Central memory CD4-positive, alpha-beta T cell (primary cell): ENCODE measurements around the gene PSG7.
"Not testable (repeated sequence)": the region's sequence is repeated elsewhere in the genome, so short reads cannot be mapped to it uniquely, and the experiment has no call there.

Experiments
- DNase-seq: peaks from one replicate; pipeline ENCODE4 v3.0.0; 2022

Gene PSG7

DNA sequence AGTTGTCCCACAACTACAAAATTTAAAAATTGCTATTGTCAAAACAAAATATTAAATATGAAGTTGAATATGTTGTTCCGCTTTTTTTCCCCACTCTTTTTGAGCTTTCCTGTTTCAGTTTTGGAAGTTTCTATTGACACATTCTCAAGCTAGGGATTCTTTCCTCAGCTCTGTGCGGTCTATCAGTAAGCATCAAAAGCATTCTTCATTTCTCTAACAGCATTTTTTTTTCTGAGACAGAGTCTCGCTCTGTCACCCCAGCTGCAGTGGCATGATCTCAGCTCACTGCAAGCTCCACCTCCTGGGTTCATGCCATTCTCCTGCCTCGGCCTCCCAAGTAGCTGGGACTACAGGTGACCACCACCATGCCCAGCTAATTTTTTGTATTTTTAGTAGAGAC is 24.1 kb downstream of the PSG7 start:
- not testable (repeated sequence) for DNase-seq

DNA sequence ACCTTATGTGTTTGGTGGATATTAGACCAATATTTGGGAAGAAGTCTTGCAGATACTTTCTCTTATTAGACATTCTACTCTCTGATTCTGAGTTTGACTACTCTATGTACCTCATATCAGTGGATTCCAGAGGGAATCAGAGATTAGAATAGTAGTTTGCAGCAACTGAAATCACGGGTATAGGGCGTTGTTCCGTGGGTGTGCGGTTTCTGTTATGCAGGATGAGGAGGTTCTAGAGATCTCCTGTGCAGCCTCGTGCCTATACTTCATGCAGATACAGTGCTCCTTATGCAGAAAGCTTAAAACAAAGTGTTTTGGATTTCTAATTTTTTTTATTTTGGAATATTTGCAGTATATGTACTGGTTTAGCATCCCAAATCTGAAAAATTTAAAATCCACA is 25.3 kb downstream of the PSG7 start:
- DNase-seq, result not testable (repeated sequence)

DNA sequence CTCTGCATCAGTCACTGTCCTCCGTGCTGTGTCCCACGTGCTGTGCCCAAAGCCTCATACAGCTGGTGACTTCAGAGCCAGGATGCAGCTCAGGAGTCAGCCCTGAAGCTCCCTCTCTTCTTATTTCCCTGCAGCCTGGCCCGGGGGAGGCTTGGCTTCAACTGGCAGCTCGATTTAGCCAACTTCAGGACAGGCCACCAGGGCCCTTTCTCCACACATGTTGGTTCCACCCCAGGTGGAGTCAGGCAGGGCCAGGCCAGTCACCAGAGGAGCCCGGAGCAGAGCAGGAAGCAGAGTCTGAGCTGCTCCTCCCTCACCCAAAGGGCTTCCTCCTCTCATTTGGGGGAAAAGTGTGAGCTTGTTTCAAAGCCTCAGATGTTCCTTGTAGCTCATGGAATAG is 30.8 kb downstream of the PSG7 start:
- DNase-seq, result not testable (repeated sequence)

DNA sequence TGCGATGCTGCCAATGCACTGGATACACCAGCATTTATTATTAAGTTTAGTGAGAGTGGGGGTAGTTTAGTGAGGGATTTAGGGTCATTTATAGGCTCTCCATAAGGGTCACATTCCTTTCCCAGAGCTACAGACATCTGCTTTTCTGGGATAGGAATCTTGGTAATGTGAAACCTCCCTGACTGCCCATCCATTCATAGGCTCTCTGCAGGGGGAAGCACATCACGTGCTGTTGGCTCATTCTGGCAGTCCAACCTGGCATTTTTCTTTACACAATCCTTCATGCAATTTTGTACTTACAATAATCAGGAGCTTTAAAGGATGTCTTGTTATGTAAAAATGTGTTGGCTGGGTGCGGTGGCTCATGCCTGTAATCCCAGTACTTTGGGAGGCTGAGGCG is 36.4 kb downstream of the PSG7 start:
- not testable (repeated sequence) for DNase-seq

DNA sequence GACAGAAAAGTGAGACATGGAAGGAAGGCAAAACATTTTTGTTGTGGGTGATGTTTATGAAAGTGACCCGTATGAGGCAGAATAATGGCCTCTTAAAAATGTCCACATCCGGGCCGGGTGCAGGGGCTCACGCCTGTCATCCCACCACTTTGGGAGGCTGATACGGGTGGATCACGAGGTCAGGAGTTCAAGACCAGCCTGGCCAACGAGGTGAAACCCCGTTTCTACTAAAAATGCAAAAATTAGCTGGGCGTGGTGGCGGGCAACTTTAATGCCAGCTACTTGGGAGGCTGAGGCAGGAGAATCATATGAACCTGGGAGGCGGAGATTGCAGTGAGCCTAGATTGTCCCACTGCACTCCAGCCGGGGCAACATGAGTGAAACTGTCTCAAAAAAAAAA is 37.3 kb downstream of the PSG7 start:
- DNase-seq, result not testable (repeated sequence)

DNA sequence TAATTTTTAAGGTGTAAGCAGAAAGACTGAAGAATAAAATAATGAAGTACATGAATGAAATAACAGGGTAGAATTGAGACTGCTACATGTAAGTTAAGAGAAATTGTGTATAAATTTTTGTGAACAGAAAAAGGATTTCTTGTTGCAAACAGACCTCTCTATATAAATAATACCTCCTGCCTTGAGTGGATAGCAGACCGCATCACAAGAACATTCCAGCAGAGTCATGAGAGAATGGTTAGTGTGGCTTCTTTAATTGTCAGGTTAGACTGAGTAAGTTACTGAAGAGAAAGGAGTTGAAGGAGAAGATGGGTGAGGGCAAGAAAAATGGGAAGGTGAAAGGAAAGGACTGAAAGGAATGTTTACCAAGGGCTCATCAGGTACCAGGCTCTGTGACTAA is 37.9 kb downstream of the PSG7 start:
- not testable (repeated sequence) for DNase-seq

DNA sequence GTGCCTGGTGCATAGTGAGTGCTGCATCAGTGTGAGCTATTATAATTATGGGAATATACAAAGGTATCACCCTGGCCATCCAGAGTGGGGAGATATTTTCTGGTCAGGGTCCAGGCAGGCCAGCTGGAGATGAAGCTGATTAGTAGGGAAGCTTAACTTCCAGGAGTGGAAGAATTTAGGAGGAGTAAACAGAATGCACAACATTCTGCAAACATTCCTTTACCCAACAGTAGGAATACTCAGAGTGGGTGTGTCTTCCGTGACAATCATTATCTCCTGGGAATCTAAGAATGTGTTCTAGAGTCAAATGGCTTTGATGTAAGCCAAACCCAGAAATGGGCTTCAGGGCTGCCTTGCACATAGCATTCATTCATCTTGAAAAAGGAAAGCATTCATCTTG is 38.4 kb downstream of the PSG7 start:
- not testable (repeated sequence) for DNase-seq

DNA sequence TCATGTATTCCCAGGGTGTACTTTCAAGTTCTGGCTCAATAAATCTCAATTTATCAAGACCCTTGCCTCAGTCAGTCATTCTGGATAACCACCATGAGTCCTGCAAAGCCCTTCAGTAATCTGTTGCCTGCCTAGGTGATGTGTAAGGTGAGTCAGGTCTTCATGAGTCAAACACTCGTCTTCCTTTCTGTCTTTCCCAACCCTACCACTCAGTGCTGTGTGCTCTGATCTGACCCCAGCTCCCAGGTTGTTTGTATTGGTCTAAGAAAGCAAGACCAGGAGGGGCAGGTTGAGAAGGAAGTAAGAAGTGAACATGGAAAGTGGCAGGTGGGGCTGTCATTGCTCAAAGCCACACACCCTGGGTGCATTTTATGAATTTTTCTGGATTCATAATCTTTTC is 39.3 kb downstream of the PSG7 start:
- DNase-seq, result not testable (repeated sequence)

DNA sequence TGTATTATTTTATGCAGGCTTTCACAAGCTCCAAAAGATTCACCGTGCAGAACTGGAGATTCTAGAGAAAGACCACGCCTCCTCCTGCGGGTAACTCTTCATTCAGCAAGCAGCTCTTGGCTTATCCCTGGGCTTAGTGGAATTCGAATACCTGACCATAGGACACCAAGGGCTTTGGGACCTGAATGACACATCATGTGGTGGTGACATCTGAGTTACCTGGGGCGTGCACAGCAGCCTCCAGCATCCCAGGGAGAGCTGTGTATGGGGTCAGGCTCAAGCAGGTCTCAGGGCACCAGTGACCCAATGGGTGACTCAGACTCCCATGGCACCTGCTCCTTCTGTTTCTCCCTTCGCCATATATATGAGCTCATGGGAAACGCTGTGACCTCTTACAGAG is 46.6 kb downstream of the PSG7 start:
- DNase-seq, result not testable (repeated sequence)

DNA sequence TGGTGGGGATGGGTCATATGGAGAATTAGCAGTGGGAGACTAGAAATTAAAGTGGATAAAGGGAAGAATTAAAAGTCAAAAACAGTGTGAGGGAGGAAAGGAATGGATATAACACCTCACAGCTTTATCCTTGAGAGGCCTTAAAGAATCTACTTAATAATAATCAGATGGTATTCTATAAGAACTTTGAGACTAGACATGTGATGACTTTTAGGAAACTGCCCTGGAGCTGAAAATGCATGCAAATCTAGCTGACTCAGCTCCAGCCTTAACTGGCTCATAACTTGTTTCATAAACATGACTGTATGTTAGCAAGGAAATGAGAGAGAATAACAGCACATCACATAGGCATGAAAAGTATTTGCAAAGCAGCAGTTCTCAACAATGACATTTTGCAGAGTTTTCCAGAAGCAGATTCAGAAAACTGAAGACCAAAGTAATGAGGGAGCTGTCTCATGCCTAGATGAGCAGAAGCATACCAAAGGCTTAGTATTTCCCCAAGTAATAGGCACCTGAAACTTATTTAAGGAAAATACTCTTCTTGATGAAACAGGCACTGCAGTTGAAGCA is 49.0 kb downstream of the PSG7 start:
- DNase-seq, result not testable (repeated sequence)

DNA sequence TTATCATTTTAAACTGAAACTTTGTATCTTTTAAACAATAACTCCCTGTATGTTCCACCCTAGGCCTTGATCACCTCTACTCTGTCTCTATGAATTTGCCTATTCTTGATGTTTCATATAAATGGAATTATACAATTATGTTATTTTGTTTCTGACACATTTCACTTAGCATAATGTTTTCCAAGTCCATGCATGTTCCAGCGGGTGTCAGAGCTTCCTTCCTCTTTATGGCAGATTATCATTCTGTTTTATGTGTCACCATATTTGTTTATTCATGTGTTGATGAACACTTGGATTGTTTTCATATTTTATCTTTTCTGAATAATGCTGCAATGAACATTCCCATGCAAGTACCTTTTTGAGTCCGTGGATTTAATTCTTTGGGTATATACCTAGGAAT is 54.3 kb downstream of the PSG7 start:
- DNase-seq, result not testable (repeated sequence)

DNA sequence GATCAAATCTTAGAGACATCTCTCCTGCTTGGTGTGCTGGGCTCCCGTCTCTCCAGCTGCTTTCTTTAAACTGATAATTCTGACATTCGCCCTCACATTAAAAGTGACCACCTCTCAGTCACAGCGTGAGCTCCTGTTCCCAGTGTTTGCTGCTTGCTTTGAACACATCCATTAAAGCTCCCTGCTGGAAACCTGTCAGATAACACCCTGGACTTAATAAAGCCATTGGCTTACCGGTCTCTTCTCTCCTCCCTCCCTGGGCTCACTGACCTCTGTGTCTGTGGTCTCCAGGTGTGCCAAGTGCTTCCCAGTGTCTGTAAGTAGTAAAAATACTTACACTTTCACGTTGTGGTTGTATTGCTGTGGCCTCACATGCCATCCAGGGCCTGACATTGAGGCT is 55.0 kb downstream of the PSG7 start:
- DNase-seq, result not testable (repeated sequence)

DNA sequence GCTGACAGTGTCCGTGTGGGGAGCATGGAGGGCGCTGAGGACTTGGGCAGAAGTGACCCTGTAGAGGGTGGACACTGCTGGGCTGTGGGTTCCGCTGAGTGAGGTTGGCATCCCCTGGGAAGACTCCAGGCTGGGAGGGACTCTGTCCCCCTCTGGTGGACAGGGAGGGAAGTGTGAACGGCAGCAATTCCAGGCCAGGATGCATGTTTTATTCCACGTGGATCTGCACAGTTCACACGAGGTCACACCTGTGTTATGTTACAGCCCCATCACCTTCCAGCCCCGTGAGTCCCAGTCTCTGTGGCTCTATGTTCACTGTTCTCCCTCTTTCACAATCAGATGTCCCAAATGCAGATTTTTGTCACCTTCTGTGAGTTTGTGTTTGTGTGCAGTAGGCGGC is 55.7 kb downstream of the PSG7 start:
- not testable (repeated sequence) for DNase-seq

DNA sequence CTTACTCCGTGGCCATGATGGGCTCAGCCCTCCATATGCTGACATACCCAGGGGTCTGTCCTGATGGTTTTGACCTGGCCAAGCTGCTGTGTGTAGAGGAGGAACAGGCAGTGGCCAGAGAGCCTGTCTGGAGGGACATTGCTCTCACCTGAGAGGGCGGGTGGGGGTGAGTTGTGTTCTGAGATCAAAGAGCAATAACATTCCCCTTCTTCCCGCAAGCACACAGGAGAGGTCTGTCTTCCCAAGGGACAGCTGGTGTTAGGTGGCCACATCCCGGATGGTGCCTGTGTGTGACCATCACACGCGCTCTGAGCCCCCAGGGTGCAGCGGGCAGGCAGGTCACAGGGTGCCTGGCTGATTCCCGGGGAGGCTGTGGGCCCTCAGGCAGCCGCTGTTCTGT is 56.4 kb downstream of the PSG7 start:
- not testable (repeated sequence) for DNase-seq

DNA sequence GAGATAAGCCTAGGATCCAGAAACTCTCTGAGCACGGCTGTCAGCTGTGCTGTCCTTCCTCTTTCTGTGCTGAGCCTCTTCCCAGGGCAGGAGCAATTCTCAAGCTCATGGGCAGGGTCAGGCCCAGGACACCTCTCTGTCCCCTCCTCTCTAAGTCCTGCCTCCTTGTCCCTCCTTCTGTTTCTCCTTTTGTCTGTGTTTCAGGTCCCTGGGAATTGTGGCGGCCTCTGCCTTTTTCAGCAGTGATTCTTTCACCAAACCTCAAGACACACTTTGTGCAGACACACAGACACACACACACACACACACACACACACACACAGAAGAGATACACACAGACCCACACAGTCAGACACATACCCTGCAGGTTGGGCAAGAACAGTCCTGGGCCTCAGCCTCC is 57.4 kb downstream of the PSG7 start, which contains the start of gene PSG1:
PSG1 (minus strand) TSS at position 101 of the 400 bp plus-strand sequence. CDS start 132 bp downstream, outside the sequence.
- no peak for DNase-seq

DNA sequence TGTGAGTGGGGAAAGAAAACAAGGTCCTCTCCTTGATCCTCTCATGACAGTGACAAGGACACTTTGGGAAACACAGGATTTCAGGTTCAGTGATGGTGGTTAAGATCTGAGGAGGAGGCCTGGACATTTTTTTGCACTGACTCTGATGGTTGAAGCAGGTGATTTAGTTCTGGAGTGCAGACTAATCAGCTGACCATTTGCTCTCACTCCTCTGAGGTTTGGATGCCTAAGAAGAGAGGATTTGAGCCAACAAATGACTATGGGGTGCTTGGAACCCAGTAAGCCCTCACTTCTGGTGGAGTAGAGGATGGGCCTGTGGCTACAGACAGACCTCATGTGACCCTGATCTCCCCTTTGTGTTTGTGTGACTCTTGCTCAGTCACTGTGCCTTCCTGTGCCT is 60.4 kb downstream of the PSG7 start:
- not testable (repeated sequence) for DNase-seq

DNA sequence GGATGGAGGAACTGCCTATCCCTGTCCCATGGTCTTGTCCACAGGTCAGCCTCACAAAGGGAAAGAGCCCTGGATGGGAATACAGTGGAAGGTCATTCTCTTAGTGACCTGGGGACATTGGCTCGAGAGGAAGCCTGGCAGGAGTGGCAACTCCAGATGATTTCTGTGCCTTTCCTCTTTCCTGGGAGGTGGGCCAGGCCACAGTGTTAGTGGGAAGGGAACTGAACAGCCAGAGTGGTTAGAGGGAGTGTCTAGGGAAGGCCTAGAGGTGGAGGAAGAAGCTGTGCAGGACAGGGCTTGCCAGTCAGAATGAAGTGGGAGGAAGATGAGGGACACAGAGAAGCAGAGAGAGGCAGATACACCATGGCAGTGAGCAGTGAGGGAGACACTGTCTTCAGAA is 61.1 kb downstream of the PSG7 start:
- not testable (repeated sequence) for DNase-seq

DNA sequence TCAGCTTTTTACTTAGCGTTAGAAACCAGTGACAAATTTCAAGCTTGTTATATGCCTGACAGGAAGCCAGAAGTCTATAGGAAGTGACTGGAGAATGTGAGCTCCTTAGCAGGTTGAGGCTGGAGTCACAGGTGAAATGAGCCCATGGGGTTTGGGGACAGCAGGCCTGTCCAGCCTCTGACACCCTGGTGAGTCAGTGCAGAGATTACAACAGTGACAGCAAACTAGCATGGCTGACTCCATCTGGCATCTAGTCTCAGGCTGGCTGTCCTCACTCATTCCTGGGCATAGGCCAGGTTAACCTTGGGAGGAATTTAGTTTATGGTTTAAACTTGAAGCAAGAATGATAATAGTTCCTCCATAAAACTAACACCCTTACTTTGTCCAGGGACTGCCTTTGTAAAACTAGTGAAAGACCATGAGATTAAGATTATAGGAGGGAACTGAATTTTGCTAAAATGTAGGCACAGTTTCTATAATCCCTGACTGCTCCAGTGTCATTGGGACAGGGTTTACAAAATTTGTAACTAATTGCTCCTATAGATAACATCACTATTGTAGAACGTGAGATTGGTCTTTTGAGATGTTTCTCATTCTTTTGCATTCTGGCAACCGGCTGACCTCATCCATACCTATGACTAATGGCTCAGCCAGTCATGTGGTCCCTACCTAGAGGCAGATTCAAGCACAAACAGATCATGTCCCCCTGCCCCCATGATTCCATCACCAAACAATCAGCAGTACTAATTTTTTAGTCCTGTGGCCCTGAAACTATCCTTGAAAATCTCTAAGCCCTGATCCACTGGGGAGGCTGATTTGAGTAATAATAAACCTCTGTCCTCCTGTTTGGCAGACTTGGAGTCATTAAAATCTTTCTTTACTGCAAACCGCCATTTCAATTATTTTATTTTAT is 61.9 kb downstream of the PSG7 start:
- not testable (repeated sequence) for DNase-seq

DNA sequence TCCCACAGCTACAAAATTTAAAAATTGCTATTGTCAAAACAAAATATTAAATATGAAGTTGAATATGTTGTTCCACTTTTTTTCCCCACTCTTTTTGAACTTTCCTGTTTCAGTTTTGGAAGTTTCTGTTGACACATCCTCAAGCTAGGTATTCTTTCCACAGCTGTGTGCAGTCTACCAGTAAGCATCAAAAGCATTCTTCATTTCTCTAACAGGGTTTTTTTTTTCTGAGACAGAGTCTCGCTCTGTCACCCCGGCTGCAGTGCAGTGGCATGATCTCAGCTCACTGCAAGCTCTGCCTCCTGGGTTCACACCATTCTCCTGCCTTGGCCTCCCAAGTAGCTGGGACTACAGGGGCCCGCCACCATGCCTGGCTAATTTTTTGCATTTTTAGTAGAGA is 62.9 kb downstream of the PSG7 start:
- DNase-seq, result not testable (repeated sequence)
